Ovary (tissue), 9 donors: ENCODE results near the gene P2RY8. TPM values are rescaled to one million over a fixed set of nuclear protein-coding genes. Genes with fewer than 3 reads are reported as not detected.
A peak's percentile ranks its signal among the peaks of the same experiment; 100 is the strongest.

Source experiments
- DNase-seq, 5 donors: peaks; one replicate each; pipeline ENCODE4 v3.0.0-alpha.2; 2019 to 2020
- H3K27ac ChIP-seq, 2 donors: fragments of 200-600 bp; one replicate each; pipeline versions ENCODE4 v1.5.1 to v1.8.0; 2019 to 2022
- H3K27me3 ChIP-seq: fragments of 200-600 bp; one replicate; pipeline ENCODE4 v1.8.0; 2022
- H3K36me3 ChIP-seq: fragments of 200-600 bp; sonication (generic); one replicate; pipeline ENCODE4 v1.5.1; 2019
- H3K4me1 ChIP-seq: one replicate; pipeline ENCODE4 v1.8.1; 2013; ENCODE audit warnings: mild to moderate bottlenecking, moderate library complexity; ENCODE audit not compliant: insufficient read depth
- H3K4me3 ChIP-seq: fragments of 200-600 bp; sonication (generic); one replicate; pipeline ENCODE4 v1.5.1; 2017
- H3K9me3 ChIP-seq, 2 donors: fragments of 200-600 bp in 1 of 2; sonication (generic) in 1 of 2; one replicate each; pipeline versions ENCODE4 v1.5.1 to v1.8.1; 2013 to 2019; ENCODE audit warnings: mild to moderate bottlenecking in 1 of 2, moderate library complexity in 1 of 2
- EP300 ChIP-seq: sonication (generic); formaldehyde crosslinking; IDR thresholded peaks from one replicate; pipeline ENCODE4 v1.6.1; 2017; ENCODE audit warnings: antibody characterized with exemption
- POLR2A ChIP-seq: fragments of 450-650 bp; IDR thresholded peaks from one replicate; pipeline ENCODE4 v1.6.1; 2017; ENCODE audit warnings: antibody characterized with exemption, mild to moderate bottlenecking, moderate library complexity
- WGBS, 3 donors: extraction: QIAGEN DNeasy Blood & Tissue Kit in 1 of 3; methylation state at CpG; one replicate each; pipeline versions ENCODE4 v1.1.5 to v1.1.7; 2013 to 2017; 5-methylcytosine and 5-hydroxymethylcytosine counted together
- intact Hi-C, 4 donors: fragments of 100-400 bp; cut with DNase I; formaldehyde crosslinking; loops; one replicate each; pipeline versions ENCODE4 v1.11.0 to v1.15.1; 2022 to 2023
- polyA plus RNA-seq, 2 donors: library from polyadenylated mRNA; stranded (reverse); fragments of 200-250 nt in 1 of 2; fragments of 350-450 nt in 1 of 2; fragmentation: Illumina TruSeq in 1 of 2; extraction: RNeasy Lipid Tissue Mini Kit (QIAGEN cat#74804) in 1 of 2; gene quantifications; one replicate each; pipeline ENCODE4 v1.2.3, GENCODE V29; 2013 to 2014
- total RNA-seq, 7 donors: library from RNA; depleted of rRNA in 2 of 7; stranded (reverse); fragments of >200 nt in 2 of 7; fragmentation: NEBNext Ultra II Directional in 3 of 7; extraction: Animal tissue kit (Norgen Biotek cat#: 25700) in 3 of 7; gene quantifications; one replicate each; pipeline versions ENCODE4 v1.1.0 to v1.2.4, GENCODE V29; 2016 to 2023
- TF ChIP-seq, protein P1 (sequence below), 3 donors: fragments of 450-650 bp in 2 of 3; fragments of 200-600 bp in 1 of 3; IDR thresholded peaks; one replicate each; pipeline versions ENCODE4 v1.5.1 to v1.8.0; 2016 to 2022; ENCODE audit warnings: antibody characterized with exemption in 3 of 3, mild to moderate bottlenecking in 1 of 3
- donor health status: DM: no; HTN: no; CAD: no; lungs with moderate emphysema.
- donor health status: DM: no; HTN: no; CAD: no.
- donor health status: Bipolar disorder and iron deficiency.
- donor health status: DM: yes; HTN: yes; CAD: no.
- donor health status: DM: no; HTN: no; CAD: no.
- donor health status: DM: yes; HTN: yes; CAD: no.

Gene P2RY8
- total and polyA plus RNA-seq, 9 donors = 0.48 to 1.4 (median 0.99) TPM

DNA sequence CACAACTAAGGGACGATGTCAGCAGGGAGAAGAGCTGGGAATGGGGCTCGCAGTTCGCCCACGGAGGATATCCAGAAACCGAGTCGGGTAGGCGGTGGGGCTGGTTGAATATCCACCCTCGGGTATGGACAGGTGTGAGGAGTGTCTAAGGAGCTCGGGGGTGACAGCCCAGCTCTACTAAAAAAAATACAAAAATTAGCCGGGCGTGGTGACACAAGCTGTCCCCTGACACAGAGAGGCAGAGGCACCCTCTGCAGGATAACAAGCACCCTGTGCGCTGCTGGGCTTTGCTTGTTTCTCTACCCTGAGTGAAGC, 72.1 kb downstream of the P2RY8 start:
- Histone ChIP-seq H3K9me3 (no peaks in the 10 kb centered on the region), H3K4me1 (no peaks in the 10 kb centered on the region), H3K4me3 (no peak overlapping the region), H3K27me3 (no peaks in the 10 kb centered on the region), H3K27ac (no peak overlapping the region), H3K36me3 (no peaks in the 10 kb centered on the region)
- DNase-seq = no peak
- TF ChIP-seq, protein P1, sequence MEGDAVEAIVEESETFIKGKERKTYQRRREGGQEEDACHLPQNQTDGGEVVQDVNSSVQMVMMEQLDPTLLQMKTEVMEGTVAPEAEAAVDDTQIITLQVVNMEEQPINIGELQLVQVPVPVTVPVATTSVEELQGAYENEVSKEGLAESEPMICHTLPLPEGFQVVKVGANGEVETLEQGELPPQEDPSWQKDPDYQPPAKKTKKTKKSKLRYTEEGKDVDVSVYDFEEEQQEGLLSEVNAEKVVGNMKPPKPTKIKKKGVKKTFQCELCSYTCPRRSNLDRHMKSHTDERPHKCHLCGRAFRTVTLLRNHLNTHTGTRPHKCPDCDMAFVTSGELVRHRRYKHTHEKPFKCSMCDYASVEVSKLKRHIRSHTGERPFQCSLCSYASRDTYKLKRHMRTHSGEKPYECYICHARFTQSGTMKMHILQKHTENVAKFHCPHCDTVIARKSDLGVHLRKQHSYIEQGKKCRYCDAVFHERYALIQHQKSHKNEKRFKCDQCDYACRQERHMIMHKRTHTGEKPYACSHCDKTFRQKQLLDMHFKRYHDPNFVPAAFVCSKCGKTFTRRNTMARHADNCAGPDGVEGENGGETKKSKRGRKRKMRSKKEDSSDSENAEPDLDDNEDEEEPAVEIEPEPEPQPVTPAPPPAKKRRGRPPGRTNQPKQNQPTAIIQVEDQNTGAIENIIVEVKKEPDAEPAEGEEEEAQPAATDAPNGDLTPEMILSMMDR (IDR thresholded peaks at IDR 0.05) = no peak
- 69 to 76% (median 71%) methylated on average over 12 of the region's 12 CpGs for WGBS, 3 donors
- intact Hi-C loops = loop anchor here in 1 of 4 donors (10.0 kb wide), 1 partner anchor 1140 kb away; no protein-coding TSS in a partner anchor

DNA sequence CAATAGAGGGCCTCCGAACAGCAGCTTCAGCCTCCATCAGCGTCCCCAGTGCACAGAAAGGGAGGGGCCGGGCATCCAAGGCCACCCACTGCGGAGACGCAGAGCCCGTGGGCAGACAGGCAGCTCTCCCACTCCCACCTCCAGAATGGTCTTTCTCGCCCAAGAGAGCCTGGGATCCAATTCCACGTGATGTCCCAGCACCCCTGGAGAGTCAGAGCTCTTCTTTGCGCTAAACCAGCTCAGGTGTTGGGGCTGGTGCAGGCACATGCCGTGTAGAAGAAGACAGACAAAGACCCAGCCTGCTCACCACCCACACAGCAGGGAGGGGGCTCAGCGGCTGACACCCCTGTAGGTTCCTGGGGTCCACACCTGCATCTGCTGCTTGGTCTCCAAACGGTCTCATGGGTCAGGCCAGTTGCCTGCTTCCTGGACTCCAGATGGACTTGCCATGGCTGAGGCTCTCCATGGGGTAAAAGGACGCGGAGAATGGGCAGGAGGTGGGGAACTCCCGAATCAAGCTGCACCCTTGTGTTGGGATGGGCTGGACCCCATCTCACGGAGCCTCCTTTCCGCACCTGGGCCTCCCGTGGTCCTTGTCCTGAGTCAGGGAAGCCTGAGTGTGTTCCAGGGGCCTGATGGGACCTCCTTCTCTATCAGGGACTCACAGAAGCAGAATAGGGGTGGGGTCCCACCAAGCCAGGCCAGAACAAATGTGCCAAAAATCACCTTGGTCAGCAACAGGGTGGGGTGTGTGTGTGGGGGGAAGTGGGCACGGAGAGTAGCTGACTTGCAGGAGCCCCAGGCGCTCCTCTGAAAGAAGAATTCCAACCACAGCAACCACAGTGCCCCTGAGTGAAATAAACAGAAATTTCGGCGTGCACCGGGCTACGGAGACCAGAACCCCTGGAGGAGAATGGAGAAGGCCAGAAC, 72.7 kb downstream of the P2RY8 start:
- H3K27ac ChIP-seq = no peak overlapping the region
- no peak for DNase-seq
- H3K27me3 ChIP-seq = no peaks in the 10 kb centered on the region
- TF ChIP-seq EP300 = no peak
- TF ChIP-seq, protein P1 (IDR thresholded peaks at IDR 0.05) = no peak
- TF ChIP-seq POLR2A = no peak
- WGBS, 3 donors = 65 to 75% (median 69%) methylated on average over 24 of the region's 24 CpGs
- intact Hi-C loops = loop anchor here in 1 of 4 donors (10.0 kb wide), 1 partner anchor 1140 kb away; no protein-coding TSS in a partner anchor
- H3K9me3 ChIP-seq = no peaks in the 10 kb centered on the region
- no peak overlapping the region for H3K4me3 ChIP-seq
- H3K4me1 ChIP-seq = no peaks in the 10 kb centered on the region
- no peaks in the 10 kb centered on the region for H3K36me3 ChIP-seq

DNA sequence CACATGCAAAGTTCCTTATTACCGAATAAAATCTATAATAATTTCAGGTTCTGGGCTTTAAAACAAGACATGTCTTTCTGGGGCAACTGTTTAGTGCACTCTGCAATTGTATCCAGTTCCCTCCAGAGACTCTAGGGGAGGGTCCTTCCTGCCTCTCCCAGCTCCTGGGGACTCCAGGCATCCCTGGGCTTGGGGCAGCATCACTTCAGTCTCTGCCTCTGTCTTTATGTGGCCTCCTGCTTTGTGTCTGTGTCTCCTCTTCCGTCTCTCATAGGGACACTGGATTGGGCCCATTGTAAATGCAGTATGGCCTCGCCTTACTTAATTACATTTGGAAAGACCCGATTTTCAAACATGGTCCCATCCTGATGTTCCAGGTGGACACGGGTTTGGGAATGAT, 73.4 kb downstream of the P2RY8 start:
- intact Hi-C loops = loop anchor here in 1 of 4 donors (10.0 kb wide), 1 partner anchor 1141 kb away; no protein-coding TSS in a partner anchor
- H3K27ac ChIP-seq = no peak overlapping the region

DNA sequence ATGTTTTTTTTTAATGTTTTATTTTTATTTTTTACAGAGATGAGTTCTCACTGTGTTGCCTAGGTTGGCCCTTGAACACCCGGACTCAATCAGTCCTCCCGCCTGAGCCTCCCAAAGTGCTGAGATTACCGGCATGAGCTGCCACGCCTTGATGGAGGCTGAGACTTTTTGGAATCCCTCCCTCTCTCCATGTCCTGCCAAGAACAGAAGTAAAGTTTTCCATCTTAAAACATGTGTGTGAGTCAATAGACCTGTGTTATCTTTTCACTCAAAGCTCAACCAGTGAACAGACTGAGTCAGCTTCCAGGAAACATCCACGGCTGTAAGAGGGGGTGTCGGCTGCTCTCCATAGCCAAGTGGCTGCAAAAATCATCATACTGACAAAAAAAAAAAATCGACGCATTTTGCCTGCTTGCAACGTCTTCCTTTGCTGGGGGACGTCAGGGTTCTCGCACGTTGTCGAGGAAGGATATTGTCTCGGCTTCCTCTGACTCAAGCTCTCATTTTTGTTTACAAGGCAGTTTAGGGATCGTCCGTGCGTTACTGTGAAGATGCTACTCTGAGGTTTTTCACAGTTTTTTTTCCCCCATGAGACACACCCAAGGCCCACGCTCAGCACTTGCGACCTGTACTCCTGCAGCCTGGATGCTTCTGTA, 74.3 kb downstream of the P2RY8 start:
- peak in 2 of 5 donors; percentile 34 to 39 for DNase-seq
- WGBS, 3 donors = 11 to 32% (median 14%) methylated on average over 19 of the region's 19 CpGs
- H3K27ac ChIP-seq = no peak overlapping the region
- TF ChIP-seq POLR2A = no peak
- TF ChIP-seq, protein P1 (IDR thresholded peaks at IDR 0.05) = no peak
- TF ChIP-seq EP300 = no peak
- no peaks in the 10 kb centered on the region for H3K27me3 ChIP-seq
- H3K4me1 ChIP-seq = no peaks in the 10 kb centered on the region
- intact Hi-C loops = loop anchor here in 1 of 4 donors (10.0 kb wide), 1 partner anchor 1142 kb away; no protein-coding TSS in a partner anchor
- no peaks in the 10 kb centered on the region for H3K9me3 ChIP-seq
- no peak overlapping the region for H3K4me3 ChIP-seq
- H3K36me3 ChIP-seq = no peaks in the 10 kb centered on the region

More for the DNA sequence above, 73.4 kb downstream of the P2RY8 start:
- WGBS, 3 donors = 66 to 83% (median 75%) methylated on average over 5 of the region's 5 CpGs
- no peaks in the 10 kb centered on the region for H3K36me3 ChIP-seq
- TF ChIP-seq EP300 = no peak
- TF ChIP-seq, protein P1 (IDR thresholded peaks at IDR 0.05) = no peak
- no peak for TF ChIP-seq POLR2A
- no peaks in the 10 kb centered on the region for H3K9me3 ChIP-seq
- no peak overlapping the region for H3K4me3 ChIP-seq
- peak in 1 of 5 donors; percentile 1 for DNase-seq
- H3K27me3 ChIP-seq = no peaks in the 10 kb centered on the region
- H3K4me1 ChIP-seq = no peaks in the 10 kb centered on the region
